Endodermal cell (in vitro differentiated cells): ENCODE measurements around the gene LRP3. TPM values are rescaled to one million over a fixed set of nuclear protein-coding genes. Genes with fewer than 3 reads are reported as not detected.

Experiments used
- DNase-seq: peaks from one replicate; pipeline ENCODE4 v3.0.0-alpha.2; 2017
- H3K27ac ChIP-seq: 2 replicates; pipeline ENCODE4 v1.5.1; 2013; ENCODE audit warnings: mild to moderate bottlenecking, low read depth, low read length, moderate library complexity
- H3K27me3 ChIP-seq: 2 replicates; pipeline ENCODE4 v1.6.1; 2013; ENCODE audit warnings: mild to moderate bottlenecking, low read length, moderate library complexity; ENCODE audit not compliant: insufficient read depth, control insufficient read depth, poor library complexity, severe bottlenecking
- H3K36me3 ChIP-seq: 2 replicates; pipeline ENCODE4 v1.7.0; 2013; ENCODE audit warnings: mild to moderate bottlenecking, low read length, moderate library complexity; ENCODE audit not compliant: control insufficient read depth, insufficient read depth
- H3K4me1 ChIP-seq: one replicate; pipeline ENCODE4 v1.7.0; 2013; ENCODE audit warnings: low read length; ENCODE audit not compliant: control insufficient read depth, insufficient read depth
- H3K4me3 ChIP-seq: 2 replicates; pipeline ENCODE4 v1.5.1; 2013; ENCODE audit warnings: mild to moderate bottlenecking, low read length, moderate library complexity
- H3K9ac ChIP-seq: 2 replicates; pipeline ENCODE4 v1.6.1; 2013; ENCODE audit warnings: mild to moderate bottlenecking, low read length, moderate library complexity; ENCODE audit not compliant: poor library complexity, severe bottlenecking; ENCODE audit errors: extremely low read depth
- H3K9me3 ChIP-seq: 2 replicates; pipeline ENCODE4 v1.6.1; 2013; ENCODE audit warnings: mild to moderate bottlenecking, low read length, moderate library complexity; ENCODE audit not compliant: control insufficient read depth
- H3K27ac Mint-ChIP-seq: 2 replicates; pipeline ENCODE4 v1.8.0; 2020; ENCODE audit warnings: mixed read lengths
- H3K27me3 Mint-ChIP-seq: 2 replicates; pipeline ENCODE4 v1.8.0; 2021; ENCODE audit warnings: mild to moderate bottlenecking, mixed read lengths; ENCODE audit not compliant: insufficient read depth
- H3K36me3 Mint-ChIP-seq: 2 replicates; pipeline ENCODE4 v1.8.0; 2020; ENCODE audit warnings: low read depth, mixed read lengths
- H3K4me1 Mint-ChIP-seq: 2 replicates; pipeline ENCODE4 v1.8.0; 2020; ENCODE audit warnings: mixed read lengths
- H3K4me3 Mint-ChIP-seq: 2 replicates; pipeline ENCODE4 v1.8.0; 2020; ENCODE audit warnings: mild to moderate bottlenecking, moderate library complexity, mixed read lengths
- H3K9me3 Mint-ChIP-seq: 2 replicates; pipeline ENCODE4 v1.8.0; 2020; ENCODE audit warnings: mild to moderate bottlenecking, mixed read lengths
- CTCF ChIP-seq: fragments of 200-600 bp; sonication (generic); conservative IDR thresholded peaks from 2 replicates; pipeline ENCODE4 v1.5.0; 2021; ENCODE audit warnings: antibody characterized with exemption, mild to moderate bottlenecking
- WGBS, 2 experiments: methylation state at CpG; one replicate each; pipeline versions ENCODE4 v1.1.5 to v1.1.7; 2013; ENCODE audit warnings: missing lambda C conversion rate in 2 of 2, mixed read lengths in 1 of 2; ENCODE audit not compliant: insufficient coverage in 1 of 2, insufficient read length in 1 of 2; 5-methylcytosine and 5-hydroxymethylcytosine counted together
- total RNA-seq, 2 donors: library from RNA; stranded (reverse); fragmentation: NEBNext Ultra II Directional in 1 of 2; extraction: Animal tissue kit (Norgen Biotek cat#: 25700) in 1 of 2; gene quantifications; 2 replicates in 1 of 2; 3 replicates in 1 of 2; pipeline ENCODE4 v1.2.1, GENCODE V29; 2021

The LRP3 gene
- total RNA-seq, 2 donors from 2014 or later: 21.2 to 34.4 TPM

DNA sequence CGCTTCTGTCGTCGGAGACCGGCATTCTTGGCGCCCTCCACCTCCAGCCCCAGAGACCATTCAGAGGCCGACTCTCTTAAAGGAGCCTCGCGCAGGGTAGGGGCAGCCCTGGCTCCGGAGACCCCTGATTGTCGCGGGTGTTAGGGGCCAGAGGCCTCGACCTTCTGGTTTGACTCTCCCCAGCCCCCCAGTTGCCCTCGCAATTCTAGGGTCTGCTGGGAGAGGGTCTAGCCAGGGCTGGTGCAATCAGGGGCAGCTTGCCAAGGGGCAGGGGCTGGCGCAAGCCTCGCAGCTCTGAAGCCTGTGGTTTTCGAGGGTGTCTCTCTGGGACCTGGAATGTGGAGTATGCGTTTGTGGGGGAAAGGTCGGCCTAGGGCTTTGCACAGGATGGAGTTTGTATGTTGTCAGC lies 33.1 kb downstream of the LRP3 start:
- Mint-ChIP-seq H3K27ac (no peak overlapping the region), H3K4me3 (peak overlapping the region; percentile 50), H3K36me3 (no peaks in the 10 kb centered on the region), H3K9me3 (peaks cover 19% of the 10 kb centered on the region), H3K4me1 (peaks cover 3% of the 10 kb centered on the region), H3K27me3 (peaks cover 78% of the 10 kb centered on the region)
- peak; percentile 68 for DNase-seq
- H3K4me3 ChIP-seq: no peak overlapping the region
- H3K27me3 ChIP-seq: peaks cover 57% of the 10 kb centered on the region
- 41 to 46% methylated on average over 12 to 18 of the region's 18 CpGs for WGBS, 2 experiments
- H3K9me3 ChIP-seq: peaks cover 24% of the 10 kb centered on the region
- H3K9ac ChIP-seq: no peak overlapping the region
- TF ChIP-seq CTCF: no peak
- no peaks in the 10 kb centered on the region for H3K36me3 ChIP-seq
- no peak overlapping the region for H3K27ac ChIP-seq
- H3K4me1 ChIP-seq: no peaks in the 10 kb centered on the region

DNA sequence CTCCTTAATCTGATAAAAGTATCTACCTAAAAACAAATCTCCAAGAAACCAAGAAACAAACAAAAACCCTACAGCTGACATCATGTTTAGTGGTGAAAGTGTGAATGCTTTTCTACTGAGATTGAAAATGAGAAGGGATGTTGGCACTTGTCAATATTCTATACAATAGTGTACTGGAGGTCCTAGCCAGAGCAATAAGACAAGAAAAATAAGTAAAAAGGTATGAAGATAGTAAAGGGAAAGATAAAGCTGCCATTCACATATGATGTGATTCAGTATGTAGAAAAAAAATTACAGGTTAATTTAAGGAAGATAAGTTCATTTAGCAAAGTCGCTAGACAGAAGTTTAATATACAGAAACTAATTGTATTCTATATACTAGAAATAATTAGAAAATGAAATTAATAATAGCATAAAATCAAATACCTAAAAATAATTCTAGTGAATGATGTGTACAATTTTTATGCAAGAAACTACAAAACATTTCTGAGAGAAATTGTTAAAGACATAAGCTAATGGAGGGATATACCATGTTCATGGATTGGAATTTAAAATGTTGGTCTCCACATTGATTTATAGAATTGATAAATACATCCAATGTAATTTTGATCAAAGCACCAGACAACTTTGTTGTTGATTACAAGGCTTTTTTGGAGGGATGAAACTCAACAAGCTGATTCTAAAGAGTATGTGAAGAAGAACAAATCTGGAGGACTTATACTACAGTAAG lies 33.9 kb downstream of the LRP3 start:
- Mint-ChIP-seq H3K36me3 (no peaks in the 10 kb centered on the region), H3K4me3 (no peak overlapping the region)

DNA sequence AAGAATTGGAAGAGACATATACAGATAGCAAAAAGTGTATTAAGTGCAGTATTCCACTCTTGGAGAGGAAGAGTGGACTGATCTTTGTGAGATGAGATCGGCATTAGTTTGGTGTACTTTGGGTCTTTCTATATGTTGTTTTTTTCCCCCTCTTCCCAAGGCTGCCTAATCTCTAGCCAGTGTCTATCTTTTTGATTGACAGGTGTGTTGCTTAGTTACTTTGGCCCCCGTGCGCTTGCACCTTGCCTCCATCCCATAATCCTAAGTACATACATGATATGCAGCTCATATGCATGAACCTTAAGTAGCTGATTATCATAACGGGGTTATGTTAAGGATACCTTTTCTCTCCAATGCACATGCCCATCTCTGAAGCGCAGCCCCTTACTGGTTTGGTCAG lies 35.8 kb downstream of the LRP3 start:
- H3K9ac ChIP-seq: no peak overlapping the region
- Mint-ChIP-seq H3K36me3 (no peaks in the 10 kb centered on the region), H3K27ac (no peak overlapping the region), H3K4me1 (peaks cover 3% of the 10 kb centered on the region), H3K4me3 (no peak overlapping the region), H3K9me3 (peaks cover 19% of the 10 kb centered on the region), H3K27me3 (peaks cover 55% of the 10 kb centered on the region)
- no peak for DNase-seq
- no peak for TF ChIP-seq CTCF
- no peak overlapping the region for H3K27ac ChIP-seq
- H3K9me3 ChIP-seq: peaks cover 24% of the 10 kb centered on the region
- WGBS, 2 experiments: 95 to 96% methylated on average over 3 to 5 of the region's 5 CpGs
- H3K27me3 ChIP-seq: peaks cover 34% of the 10 kb centered on the region
- H3K4me1 ChIP-seq: no peaks in the 10 kb centered on the region
- H3K4me3 ChIP-seq: no peak overlapping the region
- no peaks in the 10 kb centered on the region for H3K36me3 ChIP-seq

More for the DNA sequence above, 33.9 kb downstream of the LRP3 start:
- no peaks in the 10 kb centered on the region for H3K36me3 ChIP-seq
- H3K27ac ChIP-seq: no peak overlapping the region
- Mint-ChIP-seq H3K27ac (no peak overlapping the region), H3K4me1 (peaks cover 3% of the 10 kb centered on the region), H3K9me3 (peaks cover 19% of the 10 kb centered on the region), H3K27me3 (peaks cover 72% of the 10 kb centered on the region)
- H3K4me3 ChIP-seq: no peak overlapping the region
- no peak overlapping the region for H3K9ac ChIP-seq
- WGBS, 2 experiments: no CpG with 5 or more reads among the region's 1 CpG
- no peak for TF ChIP-seq CTCF
- DNase-seq: no peak
- H3K4me1 ChIP-seq: no peaks in the 10 kb centered on the region
- H3K9me3 ChIP-seq: peaks cover 24% of the 10 kb centered on the region
- peaks cover 50% of the 10 kb centered on the region for H3K27me3 ChIP-seq
